ENCODE results near the gene PLLP. TPM values are rescaled to one million over a fixed set of nuclear protein-coding genes. Genes with fewer than 3 reads are reported as not detected.

Gene PLLP
- total and polyA plus RNA-seq, 2 experiments from 2014 or later: 1.3 to 6.1 TPM

DNA sequence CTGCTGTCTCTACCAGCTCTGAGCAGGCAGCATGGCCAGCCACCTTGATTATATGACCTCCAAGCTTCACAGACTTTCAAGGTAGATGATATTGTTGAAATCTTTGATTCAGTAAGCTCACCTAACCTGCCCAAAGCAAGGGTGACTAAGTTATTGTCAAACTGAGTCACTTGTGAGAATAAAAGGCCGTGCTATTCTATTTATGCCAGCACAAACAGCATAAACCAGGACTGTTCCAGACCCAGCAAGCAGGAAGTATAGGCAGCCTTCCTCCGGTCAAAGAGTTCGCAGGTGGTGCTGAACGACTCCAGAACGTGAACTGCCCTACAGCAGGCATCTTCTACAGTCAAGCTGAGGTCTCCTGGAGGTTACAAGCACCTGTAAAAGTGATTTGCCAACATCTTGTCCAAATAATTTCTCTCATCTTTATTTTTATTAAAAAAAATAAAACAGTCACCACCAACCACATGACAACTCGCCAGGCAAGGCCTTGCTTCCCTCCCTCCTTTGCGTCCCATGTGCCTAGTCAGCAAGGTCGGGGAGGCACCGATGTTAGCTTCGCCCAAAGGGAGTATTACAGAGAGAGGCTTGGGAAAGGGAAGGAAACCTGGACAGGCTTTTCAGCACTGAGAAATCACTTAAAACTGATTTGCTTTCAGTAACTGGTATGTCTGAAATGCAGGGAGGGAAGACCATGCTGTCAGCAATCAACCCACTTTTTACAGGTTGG is 28.6 kb downstream of the PLLP start (continued):
- TF ChIP-seq, protein P1, sequence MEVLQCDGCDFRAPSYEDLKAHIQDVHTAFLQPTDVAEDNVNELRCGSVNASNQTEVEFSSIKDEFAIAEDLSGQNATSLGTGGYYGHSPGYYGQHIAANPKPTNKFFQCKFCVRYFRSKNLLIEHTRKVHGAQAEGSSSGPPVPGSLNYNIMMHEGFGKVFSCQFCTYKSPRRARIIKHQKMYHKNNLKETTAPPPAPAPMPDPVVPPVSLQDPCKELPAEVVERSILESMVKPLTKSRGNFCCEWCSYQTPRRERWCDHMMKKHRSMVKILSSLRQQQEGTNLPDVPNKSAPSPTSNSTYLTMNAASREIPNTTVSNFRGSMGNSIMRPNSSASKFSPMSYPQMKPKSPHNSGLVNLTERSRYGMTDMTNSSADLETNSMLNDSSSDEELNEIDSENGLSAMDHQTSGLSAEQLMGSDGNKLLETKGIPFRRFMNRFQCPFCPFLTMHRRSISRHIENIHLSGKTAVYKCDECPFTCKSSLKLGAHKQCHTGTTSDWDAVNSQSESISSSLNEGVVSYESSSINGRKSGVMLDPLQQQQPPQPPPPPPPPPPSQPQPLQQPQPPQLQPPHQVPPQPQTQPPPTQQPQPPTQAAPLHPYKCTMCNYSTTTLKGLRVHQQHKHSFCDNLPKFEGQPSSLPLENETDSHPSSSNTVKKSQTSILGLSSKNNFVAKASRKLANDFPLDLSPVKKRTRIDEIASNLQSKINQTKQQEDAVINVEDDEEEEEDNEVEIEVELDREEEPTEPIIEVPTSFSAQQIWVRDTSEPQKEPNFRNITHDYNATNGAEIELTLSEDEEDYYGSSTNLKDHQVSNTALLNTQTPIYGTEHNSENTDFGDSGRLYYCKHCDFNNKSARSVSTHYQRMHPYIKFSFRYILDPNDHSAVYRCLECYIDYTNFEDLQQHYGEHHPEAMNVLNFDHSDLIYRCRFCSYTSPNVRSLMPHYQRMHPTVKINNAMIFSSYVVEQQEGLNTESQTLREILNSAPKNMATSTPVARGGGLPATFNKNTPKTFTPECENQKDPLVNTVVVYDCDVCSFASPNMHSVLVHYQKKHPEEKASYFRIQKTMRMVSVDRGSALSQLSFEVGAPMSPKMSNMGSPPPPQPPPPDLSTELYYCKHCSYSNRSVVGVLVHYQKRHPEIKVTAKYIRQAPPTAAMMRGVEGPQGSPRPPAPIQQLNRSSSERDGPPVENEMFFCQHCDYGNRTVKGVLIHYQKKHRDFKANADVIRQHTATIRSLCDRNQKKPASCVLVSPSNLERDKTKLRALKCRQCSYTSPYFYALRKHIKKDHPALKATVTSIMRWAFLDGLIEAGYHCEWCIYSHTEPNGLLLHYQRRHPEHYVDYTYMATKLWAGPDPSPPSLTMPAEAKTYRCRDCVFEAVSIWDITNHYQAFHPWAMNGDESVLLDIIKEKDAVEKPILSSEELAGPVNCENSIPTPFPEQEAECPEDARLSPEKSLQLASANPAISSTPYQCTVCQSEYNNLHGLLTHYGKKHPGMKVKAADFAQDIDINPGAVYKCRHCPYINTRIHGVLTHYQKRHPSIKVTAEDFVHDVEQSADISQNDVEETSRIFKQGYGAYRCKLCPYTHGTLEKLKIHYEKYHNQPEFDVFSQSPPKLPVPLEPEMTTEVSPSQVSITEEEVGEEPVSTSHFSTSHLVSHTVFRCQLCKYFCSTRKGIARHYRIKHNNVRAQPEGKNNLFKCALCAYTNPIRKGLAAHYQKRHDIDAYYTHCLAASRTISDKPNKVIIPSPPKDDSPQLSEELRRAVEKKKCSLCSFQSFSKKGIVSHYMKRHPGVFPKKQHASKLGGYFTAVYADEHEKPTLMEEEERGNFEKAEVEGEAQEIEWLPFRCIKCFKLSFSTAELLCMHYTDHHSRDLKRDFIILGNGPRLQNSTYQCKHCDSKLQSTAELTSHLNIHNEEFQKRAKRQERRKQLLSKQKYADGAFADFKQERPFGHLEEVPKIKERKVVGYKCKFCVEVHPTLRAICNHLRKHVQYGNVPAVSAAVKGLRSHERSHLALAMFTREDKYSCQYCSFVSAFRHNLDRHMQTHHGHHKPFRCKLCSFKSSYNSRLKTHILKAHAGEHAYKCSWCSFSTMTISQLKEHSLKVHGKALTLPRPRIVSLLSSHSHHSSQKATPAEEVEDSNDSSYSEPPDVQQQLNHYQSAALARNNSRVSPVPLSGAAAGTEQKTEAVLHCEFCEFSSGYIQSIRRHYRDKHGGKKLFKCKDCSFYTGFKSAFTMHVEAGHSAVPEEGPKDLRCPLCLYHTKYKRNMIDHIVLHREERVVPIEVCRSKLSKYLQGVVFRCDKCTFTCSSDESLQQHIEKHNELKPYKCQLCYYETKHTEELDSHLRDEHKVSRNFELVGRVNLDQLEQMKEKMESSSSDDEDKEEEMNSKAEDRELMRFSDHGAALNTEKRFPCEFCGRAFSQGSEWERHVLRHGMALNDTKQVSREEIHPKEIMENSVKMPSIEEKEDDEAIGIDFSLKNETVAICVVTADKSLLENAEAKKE (CRISPR knock-in tag; IDR thresholded peaks at IDR 0.05): no peak
- TF ChIP-seq EZH2 (IDR thresholded peaks at IDR 0.05; ENCODE audit: low read depth, unreplicated experiment) (no peak), EZH2phosphoT487 (IDR thresholded peaks at IDR 0.05; ENCODE audit: unreplicated experiment) (no peak), ZNF331 (CRISPR knock-in tag; IDR thresholded peaks at IDR 0.05; ENCODE audit: low read depth) (no peak)
- TF ChIP-seq, protein P2, sequence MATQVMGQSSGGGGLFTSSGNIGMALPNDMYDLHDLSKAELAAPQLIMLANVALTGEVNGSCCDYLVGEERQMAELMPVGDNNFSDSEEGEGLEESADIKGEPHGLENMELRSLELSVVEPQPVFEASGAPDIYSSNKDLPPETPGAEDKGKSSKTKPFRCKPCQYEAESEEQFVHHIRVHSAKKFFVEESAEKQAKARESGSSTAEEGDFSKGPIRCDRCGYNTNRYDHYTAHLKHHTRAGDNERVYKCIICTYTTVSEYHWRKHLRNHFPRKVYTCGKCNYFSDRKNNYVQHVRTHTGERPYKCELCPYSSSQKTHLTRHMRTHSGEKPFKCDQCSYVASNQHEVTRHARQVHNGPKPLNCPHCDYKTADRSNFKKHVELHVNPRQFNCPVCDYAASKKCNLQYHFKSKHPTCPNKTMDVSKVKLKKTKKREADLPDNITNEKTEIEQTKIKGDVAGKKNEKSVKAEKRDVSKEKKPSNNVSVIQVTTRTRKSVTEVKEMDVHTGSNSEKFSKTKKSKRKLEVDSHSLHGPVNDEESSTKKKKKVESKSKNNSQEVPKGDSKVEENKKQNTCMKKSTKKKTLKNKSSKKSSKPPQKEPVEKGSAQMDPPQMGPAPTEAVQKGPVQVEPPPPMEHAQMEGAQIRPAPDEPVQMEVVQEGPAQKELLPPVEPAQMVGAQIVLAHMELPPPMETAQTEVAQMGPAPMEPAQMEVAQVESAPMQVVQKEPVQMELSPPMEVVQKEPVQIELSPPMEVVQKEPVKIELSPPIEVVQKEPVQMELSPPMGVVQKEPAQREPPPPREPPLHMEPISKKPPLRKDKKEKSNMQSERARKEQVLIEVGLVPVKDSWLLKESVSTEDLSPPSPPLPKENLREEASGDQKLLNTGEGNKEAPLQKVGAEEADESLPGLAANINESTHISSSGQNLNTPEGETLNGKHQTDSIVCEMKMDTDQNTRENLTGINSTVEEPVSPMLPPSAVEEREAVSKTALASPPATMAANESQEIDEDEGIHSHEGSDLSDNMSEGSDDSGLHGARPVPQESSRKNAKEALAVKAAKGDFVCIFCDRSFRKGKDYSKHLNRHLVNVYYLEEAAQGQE (IDR thresholded peaks at IDR 0.05; ENCODE audit: unreplicated experiment): no peak
- TF ChIP-seq, protein P3, sequence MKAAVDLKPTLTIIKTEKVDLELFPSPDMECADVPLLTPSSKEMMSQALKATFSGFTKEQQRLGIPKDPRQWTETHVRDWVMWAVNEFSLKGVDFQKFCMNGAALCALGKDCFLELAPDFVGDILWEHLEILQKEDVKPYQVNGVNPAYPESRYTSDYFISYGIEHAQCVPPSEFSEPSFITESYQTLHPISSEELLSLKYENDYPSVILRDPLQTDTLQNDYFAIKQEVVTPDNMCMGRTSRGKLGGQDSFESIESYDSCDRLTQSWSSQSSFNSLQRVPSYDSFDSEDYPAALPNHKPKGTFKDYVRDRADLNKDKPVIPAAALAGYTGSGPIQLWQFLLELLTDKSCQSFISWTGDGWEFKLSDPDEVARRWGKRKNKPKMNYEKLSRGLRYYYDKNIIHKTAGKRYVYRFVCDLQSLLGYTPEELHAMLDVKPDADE (IDR thresholded peaks at IDR 0.05): no peak

All from GM23338 (cell line).